ENCODE results near the gene AHCY. TPM values are rescaled to one million over a fixed set of nuclear protein-coding genes. Genes with fewer than 3 reads are reported as not detected.
"Not testable (repeated sequence)": the region's sequence is repeated elsewhere in the genome, so short reads cannot be mapped to it uniquely, and the experiment has no call there.

Gene AHCY
- 246 TPM for polyA plus RNA-seq (2013, experiment 1 of 2)
- 252 TPM for polyA plus RNA-seq (2013, experiment 2 of 2)

DNA sequence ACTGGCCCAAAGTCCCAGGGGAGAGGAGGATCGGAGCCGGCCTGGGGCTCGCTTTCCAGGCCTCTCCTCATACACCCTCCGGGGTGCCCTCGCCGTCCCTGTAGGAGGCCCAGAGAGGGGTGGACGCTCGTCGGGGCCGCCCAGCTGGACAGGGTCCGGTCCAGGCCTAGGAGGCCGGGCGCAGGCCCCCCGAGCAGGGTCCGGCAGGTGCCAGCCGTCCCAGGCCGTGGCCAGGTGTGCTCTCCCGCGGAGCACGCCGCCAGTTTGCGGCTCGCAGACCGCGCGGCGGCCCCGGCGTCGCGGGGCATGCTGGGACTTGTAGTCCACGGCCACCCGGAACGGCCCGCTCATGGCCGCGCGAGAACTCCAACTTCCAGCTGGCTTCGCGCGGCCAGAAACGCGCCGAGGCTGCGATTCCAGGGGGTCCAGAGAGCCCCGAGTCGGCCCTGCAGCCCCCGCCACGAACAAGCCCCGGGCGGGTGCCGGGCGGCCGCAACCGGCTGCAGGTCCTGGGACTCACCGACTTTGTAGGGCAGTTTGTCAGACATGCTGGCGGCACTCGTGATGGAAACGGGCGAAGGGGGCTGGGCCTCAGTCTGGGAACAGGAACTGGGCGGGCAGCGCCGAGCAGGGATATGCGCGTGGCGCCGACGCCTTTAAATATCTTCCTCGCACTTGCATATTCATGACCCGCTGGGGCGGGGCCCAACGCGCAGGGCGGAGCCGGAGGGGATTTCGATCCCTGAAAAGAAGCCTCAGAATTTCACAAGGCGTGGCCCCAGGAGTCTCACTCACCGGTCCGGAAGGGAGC, at the start of gene AHCY:
AHCY (minus strand) TSS at position 633 of the 811 bp plus-strand sequence; CDS start at position 548, 85 bp downstream.
- Histone ChIP-seq H3K9ac (ENCODE audit: low read depth, low read length) (peak within 1 kb of the TSS; percentile 96), H3K9me3 (ENCODE audit: insufficient read depth, low read depth, low read length) (no peaks in the 10 kb centered on the region), H3K36me3 (ENCODE audit: insufficient read depth, low read length) (peaks cover 18% of the 10 kb centered on the region), H3K4me1 (ENCODE audit: insufficient read depth, low read length) (peaks cover 13% of the 10 kb centered on the region), H3K4me3 (ENCODE audit: low read length) (peak within 1 kb of the TSS; percentile 93), H3K27me3 (ENCODE audit: insufficient read depth, low read length) (no peaks in the 10 kb centered on the region), H3K27ac (ENCODE audit: low read depth, low read length) (peak within 1 kb of the TSS; percentile 95)
- under 1% methylated on average over 78 of the region's 79 CpGs for WGBS

GRCh38 chr20:34350095-34350494, 46.9 kb upstream of the AHCY start:
- WGBS, result 97% methylated on average over 3 of the region's 3 CpGs
- H3K36me3 ChIP-seq (ENCODE audit: insufficient read depth, low read length), result no peaks in the 10 kb centered on the region
- H3K27ac ChIP-seq (ENCODE audit: low read depth, low read length), result no peak overlapping the region
- no peaks in the 10 kb centered on the region for H3K27me3 ChIP-seq (ENCODE audit: insufficient read depth, low read length)
- no peaks in the 10 kb centered on the region for H3K9me3 ChIP-seq (ENCODE audit: insufficient read depth, low read depth, low read length)
- H3K4me1 ChIP-seq (ENCODE audit: insufficient read depth, low read length), result no peaks in the 10 kb centered on the region
- H3K9ac ChIP-seq (ENCODE audit: low read depth, low read length), result no peak overlapping the region
- no peak overlapping the region for H3K4me3 ChIP-seq (ENCODE audit: low read length)

DNA sequence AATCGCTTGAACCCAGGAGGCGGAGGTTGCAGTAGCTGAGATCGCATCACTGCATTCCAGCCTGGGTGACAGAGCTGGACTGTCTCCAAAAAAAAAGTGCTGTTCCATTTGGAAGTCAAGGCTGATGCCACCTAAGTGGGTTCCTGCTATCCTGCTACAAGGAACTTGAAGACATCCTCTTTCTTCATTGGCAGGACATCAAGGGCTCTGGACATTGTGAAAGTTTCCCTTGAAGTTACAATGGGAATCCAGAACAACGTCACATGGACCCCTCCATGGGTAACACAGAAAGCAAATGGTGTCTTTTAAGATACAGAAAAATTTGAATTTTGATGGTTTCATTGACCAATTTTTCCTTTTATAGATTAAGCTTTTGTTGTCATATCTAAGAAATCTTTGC, 44.4 kb upstream of the AHCY start:
- 96% methylated on average over 4 of the region's 4 CpGs for WGBS
- Histone ChIP-seq H3K27ac (ENCODE audit: low read depth, low read length) (no peak overlapping the region), H3K9me3 (ENCODE audit: insufficient read depth, low read depth, low read length) (no peaks in the 10 kb centered on the region), H3K9ac (ENCODE audit: low read depth, low read length) (no peak overlapping the region), H3K4me1 (ENCODE audit: insufficient read depth, low read length) (no peaks in the 10 kb centered on the region), H3K36me3 (ENCODE audit: insufficient read depth, low read length) (no peaks in the 10 kb centered on the region), H3K4me3 (ENCODE audit: low read length) (no peak overlapping the region), H3K27me3 (ENCODE audit: insufficient read depth, low read length) (no peaks in the 10 kb centered on the region)

DNA sequence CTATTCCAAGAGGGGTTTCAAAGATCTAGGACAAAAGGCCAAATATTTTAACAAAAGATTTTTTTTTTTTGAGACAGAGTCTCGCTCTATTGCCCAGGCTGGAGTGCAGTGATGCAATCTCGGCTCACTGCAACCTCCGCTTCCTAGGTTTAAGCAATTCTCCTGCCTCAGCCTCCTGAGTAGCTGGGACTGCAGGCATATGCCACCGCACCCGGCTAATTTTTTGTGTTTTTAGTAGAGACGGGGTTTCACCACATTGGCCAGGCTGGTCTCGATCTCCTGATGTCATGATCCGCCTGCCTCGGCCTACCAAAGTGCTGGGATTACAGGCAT, 43.3 kb upstream of the AHCY start:
- not testable (repeated sequence) for H3K27ac ChIP-seq (ENCODE audit: low read depth, low read length); H3K36me3 ChIP-seq (ENCODE audit: insufficient read depth, low read length); H3K9me3 ChIP-seq (ENCODE audit: insufficient read depth, low read depth, low read length); H3K4me3 ChIP-seq (ENCODE audit: low read length); H3K27me3 ChIP-seq (ENCODE audit: insufficient read depth, low read length); H3K4me1 ChIP-seq (ENCODE audit: insufficient read depth, low read length); H3K9ac ChIP-seq (ENCODE audit: low read depth, low read length)
- 94% methylated on average over 9 of the region's 9 CpGs for WGBS

DNA sequence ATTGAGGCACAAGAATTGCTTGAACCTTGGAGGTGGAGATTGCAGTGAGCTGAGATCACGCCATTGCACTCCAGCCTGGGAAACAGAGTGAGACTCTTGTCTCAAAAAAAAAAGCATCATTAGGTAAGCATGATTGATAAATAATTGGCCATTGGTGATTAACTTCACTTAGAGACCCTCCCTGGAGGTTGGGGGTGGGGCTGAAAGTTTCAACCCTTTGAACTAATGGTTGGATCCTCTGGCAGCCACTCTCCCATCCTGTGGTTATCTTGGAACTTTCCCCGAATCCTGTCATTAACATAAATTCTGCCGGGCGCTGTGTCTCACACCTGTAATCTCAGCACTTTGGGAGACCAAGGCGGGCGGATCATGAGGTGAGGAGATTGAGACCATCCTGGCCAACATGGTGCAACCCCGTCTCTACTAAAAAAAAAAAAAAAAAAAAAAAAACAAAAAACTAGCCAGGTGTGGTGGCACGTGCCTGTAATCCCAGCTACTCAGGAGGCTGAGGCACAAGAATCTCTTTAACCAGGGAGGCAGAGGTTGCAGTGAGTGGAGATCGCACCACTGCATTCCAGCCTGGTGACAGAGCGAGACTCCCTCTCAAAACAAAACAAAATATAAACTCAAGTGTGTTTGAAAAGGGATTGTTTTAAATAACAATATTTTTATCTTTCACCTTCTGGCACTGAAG, 42.8 kb upstream of the AHCY start:
- not testable (repeated sequence) for H3K27me3 ChIP-seq (ENCODE audit: insufficient read depth, low read length); H3K27ac ChIP-seq (ENCODE audit: low read depth, low read length); H3K36me3 ChIP-seq (ENCODE audit: insufficient read depth, low read length); H3K4me3 ChIP-seq (ENCODE audit: low read length); H3K4me1 ChIP-seq (ENCODE audit: insufficient read depth, low read length); H3K9ac ChIP-seq (ENCODE audit: low read depth, low read length); H3K9me3 ChIP-seq (ENCODE audit: insufficient read depth, low read depth, low read length)
- 76% methylated on average over 7 of the region's 10 CpGs for WGBS

DNA sequence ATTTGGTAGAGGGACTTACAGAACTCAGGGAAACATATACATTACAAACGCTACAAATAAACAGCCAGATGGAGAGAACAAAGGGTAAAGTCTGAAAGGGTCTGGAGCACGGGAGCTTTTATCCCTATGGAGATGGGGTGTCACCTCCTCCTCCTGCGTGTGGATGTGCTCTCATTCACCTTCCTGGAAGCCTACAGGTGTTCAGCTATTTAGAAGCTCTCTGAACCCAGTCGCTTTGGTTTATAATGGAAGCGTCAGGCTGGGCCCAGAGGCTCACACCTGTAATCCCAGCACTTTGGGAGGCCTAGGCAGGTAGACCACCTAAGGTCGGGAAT, 42.2 kb upstream of the AHCY start:
- Histone ChIP-seq H3K36me3 (ENCODE audit: insufficient read depth, low read length) (no peaks in the 10 kb centered on the region), H3K9ac (ENCODE audit: low read depth, low read length) (no peak overlapping the region), H3K9me3 (ENCODE audit: insufficient read depth, low read depth, low read length) (no peaks in the 10 kb centered on the region), H3K27me3 (ENCODE audit: insufficient read depth, low read length) (no peaks in the 10 kb centered on the region), H3K27ac (ENCODE audit: low read depth, low read length) (no peak overlapping the region), H3K4me1 (ENCODE audit: insufficient read depth, low read length) (no peaks in the 10 kb centered on the region), H3K4me3 (ENCODE audit: low read length) (no peak overlapping the region)
- WGBS, result 62% methylated on average over 5 of the region's 6 CpGs

GRCh38 chr20:34344238-34344637, 41.1 kb upstream of the AHCY start:
- H3K9me3 ChIP-seq (ENCODE audit: insufficient read depth, low read depth, low read length), result no peaks in the 10 kb centered on the region
- H3K9ac ChIP-seq (ENCODE audit: low read depth, low read length), result no peak overlapping the region
- no peak overlapping the region for H3K4me3 ChIP-seq (ENCODE audit: low read length)
- H3K27ac ChIP-seq (ENCODE audit: low read depth, low read length), result no peak overlapping the region
- H3K27me3 ChIP-seq (ENCODE audit: insufficient read depth, low read length), result no peaks in the 10 kb centered on the region
- no peaks in the 10 kb centered on the region for H3K4me1 ChIP-seq (ENCODE audit: insufficient read depth, low read length)
- H3K36me3 ChIP-seq (ENCODE audit: insufficient read depth, low read length), result no peaks in the 10 kb centered on the region
- 86% methylated on average over 4 of the region's 5 CpGs for WGBS

DNA sequence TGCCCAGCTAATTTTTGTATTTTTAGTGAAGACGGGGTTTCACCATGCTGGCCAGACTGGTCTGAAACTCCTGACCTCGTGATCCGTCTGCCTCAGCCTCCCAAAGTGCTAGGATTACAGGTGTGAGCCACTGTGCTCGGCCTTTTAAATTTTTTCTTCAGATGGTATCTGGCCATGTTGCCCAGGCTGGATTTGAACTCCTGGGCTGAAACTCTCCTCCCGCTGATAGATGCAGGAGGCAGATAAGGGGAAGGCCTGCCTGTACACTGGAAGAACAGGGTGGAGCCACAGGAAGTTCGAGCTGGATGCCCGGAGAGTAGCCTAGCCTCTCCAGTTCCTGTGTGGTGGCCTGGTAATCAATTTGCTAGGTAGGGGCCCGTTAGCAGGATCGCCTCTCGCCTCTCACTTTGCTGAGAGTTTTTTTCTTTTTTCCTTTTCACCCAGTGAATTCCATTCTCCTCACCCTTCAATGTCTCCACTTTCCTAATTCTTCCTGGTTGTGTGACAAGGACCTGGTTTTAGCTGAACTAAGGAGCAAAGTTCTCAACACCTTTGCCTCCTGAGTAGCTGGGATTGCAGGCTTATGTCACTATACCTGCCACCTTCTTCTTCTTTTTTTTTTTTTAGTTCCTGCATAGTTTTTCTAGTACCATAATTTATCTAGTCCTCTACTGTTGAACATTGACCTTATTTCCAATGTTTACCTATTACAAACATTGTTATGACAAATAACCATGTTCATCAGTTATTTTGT, 40.5 kb upstream of the AHCY start:
- H3K27me3 ChIP-seq (ENCODE audit: insufficient read depth, low read length), result no peaks in the 10 kb centered on the region
- no peak overlapping the region for H3K9ac ChIP-seq (ENCODE audit: low read depth, low read length)
- WGBS, result 93% methylated on average over 10 of the region's 10 CpGs

DNA sequence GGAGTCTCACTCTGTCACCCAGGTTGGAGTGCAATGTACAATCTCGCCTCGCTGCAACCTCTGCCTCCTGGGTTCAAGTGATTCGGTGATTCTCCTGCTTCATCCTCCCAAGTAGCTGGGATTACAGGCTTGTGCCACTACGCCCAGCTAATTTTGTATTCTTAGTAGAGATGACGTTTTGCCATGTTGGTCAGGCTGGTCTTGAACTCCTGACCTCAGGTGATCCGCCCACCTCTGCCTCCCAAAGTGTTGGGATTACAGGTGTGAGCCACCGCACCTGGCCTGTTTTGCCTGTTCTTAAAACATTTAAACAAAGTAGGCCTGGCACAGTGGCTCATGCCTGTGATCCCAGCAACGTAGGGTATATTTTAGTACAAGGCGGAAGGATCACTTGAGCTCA, 38.0 kb upstream of the AHCY start:
- not testable (repeated sequence) for H3K9ac ChIP-seq (ENCODE audit: low read depth, low read length); H3K4me3 ChIP-seq (ENCODE audit: low read length); H3K9me3 ChIP-seq (ENCODE audit: insufficient read depth, low read depth, low read length); H3K27ac ChIP-seq (ENCODE audit: low read depth, low read length); H3K4me1 ChIP-seq (ENCODE audit: insufficient read depth, low read length); H3K36me3 ChIP-seq (ENCODE audit: insufficient read depth, low read length); H3K27me3 ChIP-seq (ENCODE audit: insufficient read depth, low read length)
- 96% methylated on average over 9 of the region's 9 CpGs for WGBS

More for the DNA sequence above, 40.5 kb upstream of the AHCY start:
- H3K4me3 ChIP-seq (ENCODE audit: low read length), result no peak overlapping the region
- no peaks in the 10 kb centered on the region for H3K36me3 ChIP-seq (ENCODE audit: insufficient read depth, low read length)
- no peak overlapping the region for H3K27ac ChIP-seq (ENCODE audit: low read depth, low read length)
- no peaks in the 10 kb centered on the region for H3K9me3 ChIP-seq (ENCODE audit: insufficient read depth, low read depth, low read length)
- H3K4me1 ChIP-seq (ENCODE audit: insufficient read depth, low read length), result no peaks in the 10 kb centered on the region

DNA sequence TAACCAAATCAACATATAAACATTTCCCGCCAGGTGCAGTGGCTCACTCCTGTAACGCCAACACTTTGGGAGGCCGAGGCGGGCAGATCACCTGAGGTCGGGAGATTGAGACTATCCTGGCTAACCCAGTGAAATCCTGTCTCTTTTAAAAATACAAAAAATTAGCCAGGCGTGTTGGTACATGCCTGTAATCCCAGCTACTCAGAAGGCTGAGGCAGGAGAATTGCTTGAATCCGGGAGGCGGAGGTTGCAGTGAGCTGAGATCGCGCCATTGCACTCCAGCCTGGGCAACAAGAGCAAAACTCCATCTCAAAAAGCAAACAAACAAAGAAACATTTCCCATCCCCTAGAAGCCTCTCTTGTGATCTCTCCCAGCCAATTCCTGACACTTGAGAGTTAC, 37.6 kb upstream of the AHCY start:
- H3K27me3 ChIP-seq (ENCODE audit: insufficient read depth, low read length); H3K27ac ChIP-seq (ENCODE audit: low read depth, low read length); H3K36me3 ChIP-seq (ENCODE audit: insufficient read depth, low read length); H3K4me3 ChIP-seq (ENCODE audit: low read length); H3K4me1 ChIP-seq (ENCODE audit: insufficient read depth, low read length); H3K9me3 ChIP-seq (ENCODE audit: insufficient read depth, low read depth, low read length); H3K9ac ChIP-seq (ENCODE audit: low read depth, low read length): not testable (repeated sequence)
- WGBS, result 93% methylated on average over 10 of the region's 10 CpGs

GRCh38 chr20:34337982-34338726, 35.0 kb upstream of the AHCY start:
- Histone ChIP-seq H3K27ac (ENCODE audit: low read depth, low read length) (no peak overlapping the region), H3K9ac (ENCODE audit: low read depth, low read length) (no peak overlapping the region)

More at GRCh38 chr20:34337982-34338726, 35.0 kb upstream of the AHCY start:
- Histone ChIP-seq H3K4me3 (ENCODE audit: low read length) (no peak overlapping the region), H3K27me3 (ENCODE audit: insufficient read depth, low read length) (no peaks in the 10 kb centered on the region), H3K9me3 (ENCODE audit: insufficient read depth, low read depth, low read length) (no peaks in the 10 kb centered on the region), H3K4me1 (ENCODE audit: insufficient read depth, low read length) (no peaks in the 10 kb centered on the region), H3K36me3 (ENCODE audit: insufficient read depth, low read length) (no peaks in the 10 kb centered on the region)
- 92% methylated on average over 15 of the region's 15 CpGs for WGBS

Measured in HUES64 (cell line).